ENCODE measurements around the gene LALBA.

LALBA gene

DNA sequence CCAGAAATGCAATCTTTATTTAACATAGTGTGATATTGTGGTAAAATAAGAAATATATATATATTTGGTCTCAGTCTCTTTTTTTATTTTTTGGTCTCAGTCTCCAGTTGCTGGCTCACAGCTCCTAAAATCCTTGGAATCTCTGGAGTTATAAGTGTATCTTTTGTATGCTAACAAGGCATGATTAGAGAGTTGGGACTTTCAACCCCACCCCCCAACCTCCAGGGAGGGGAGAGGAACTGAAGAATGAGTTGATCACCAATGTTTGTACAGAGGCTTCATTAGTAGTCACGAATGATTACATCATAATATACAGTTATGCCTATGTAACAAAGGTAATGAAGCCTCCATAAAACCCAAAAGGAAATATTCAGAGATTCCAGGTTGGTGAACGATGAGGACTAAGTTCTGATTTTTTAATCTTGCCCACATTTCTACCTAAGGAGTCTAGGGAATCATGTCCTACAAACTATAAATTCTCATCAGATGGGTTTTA is 22.8 kb upstream of the LALBA start:
- TF ChIP-seq, protein P1, sequence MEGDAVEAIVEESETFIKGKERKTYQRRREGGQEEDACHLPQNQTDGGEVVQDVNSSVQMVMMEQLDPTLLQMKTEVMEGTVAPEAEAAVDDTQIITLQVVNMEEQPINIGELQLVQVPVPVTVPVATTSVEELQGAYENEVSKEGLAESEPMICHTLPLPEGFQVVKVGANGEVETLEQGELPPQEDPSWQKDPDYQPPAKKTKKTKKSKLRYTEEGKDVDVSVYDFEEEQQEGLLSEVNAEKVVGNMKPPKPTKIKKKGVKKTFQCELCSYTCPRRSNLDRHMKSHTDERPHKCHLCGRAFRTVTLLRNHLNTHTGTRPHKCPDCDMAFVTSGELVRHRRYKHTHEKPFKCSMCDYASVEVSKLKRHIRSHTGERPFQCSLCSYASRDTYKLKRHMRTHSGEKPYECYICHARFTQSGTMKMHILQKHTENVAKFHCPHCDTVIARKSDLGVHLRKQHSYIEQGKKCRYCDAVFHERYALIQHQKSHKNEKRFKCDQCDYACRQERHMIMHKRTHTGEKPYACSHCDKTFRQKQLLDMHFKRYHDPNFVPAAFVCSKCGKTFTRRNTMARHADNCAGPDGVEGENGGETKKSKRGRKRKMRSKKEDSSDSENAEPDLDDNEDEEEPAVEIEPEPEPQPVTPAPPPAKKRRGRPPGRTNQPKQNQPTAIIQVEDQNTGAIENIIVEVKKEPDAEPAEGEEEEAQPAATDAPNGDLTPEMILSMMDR (conservative IDR thresholded peaks at IDR 0.05), result no peak
- H3K27ac ChIP-seq, result no peak overlapping the region

DNA sequence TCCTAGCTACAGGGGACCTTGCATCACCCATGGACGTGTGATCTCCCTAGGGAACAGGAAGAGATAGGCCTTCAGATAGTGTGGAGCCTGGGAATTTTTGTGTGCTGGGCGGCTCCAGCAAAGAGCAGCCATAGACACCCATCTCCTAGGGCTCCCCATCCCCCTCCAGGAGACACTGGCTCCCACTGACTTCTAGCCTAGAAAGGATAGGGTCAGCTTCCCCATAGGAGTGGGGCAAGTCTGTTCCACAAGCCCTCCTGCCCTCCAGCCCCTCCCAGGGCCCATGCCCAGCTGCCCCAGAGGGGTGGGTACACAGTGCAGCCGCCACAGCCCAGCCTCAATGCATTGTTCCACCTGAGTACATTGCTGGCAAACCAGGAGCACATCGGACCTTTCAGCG is 16.5 kb upstream of the LALBA start:
- H3K27ac ChIP-seq, result no peak overlapping the region
- TF ChIP-seq, protein P1 (conservative IDR thresholded peaks at IDR 0.05), result no peak

DNA sequence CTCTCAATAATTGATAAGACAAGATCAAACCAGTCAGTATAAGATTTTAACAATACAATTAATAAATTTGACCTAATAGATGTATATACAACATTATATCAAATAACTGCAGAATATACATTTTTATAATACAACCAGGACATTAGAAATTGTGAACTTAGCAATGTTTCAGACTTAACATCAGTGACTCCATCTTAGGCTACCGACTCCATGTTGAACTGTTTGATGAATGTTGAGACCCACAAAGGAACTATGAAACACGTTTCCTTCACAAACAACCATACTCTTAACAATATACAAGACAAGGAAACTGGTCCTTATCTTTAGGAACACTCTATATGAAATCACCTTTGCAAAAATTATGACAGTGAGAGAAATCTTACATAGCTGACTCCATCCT is 13.9 kb upstream of the LALBA start:
- TF ChIP-seq, protein P1 (conservative IDR thresholded peaks at IDR 0.05), result no peak
- H3K27ac ChIP-seq, result no peak overlapping the region

DNA sequence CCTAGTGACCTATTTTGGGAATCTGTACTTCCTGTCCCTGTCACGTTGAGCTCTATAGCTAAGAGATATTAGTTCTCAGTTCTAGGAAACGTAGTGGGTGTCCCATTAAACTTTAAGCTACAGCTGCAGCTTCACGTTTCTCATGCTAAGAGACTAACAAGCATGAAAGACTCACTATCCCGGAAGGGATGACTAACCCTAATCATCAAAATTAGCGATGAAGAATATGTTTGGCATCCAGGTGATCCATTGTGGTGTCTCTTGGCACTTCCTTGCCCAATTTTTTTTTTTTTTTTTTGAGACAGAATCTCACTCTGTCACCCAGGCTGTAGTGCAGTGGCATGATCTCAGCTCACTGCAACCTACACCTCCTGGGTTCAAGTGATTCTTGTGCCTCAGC is 11.0 kb upstream of the LALBA start:
- TF ChIP-seq, protein P1 (conservative IDR thresholded peaks at IDR 0.05), result no peak
- H3K27ac ChIP-seq, result no peak overlapping the region

DNA sequence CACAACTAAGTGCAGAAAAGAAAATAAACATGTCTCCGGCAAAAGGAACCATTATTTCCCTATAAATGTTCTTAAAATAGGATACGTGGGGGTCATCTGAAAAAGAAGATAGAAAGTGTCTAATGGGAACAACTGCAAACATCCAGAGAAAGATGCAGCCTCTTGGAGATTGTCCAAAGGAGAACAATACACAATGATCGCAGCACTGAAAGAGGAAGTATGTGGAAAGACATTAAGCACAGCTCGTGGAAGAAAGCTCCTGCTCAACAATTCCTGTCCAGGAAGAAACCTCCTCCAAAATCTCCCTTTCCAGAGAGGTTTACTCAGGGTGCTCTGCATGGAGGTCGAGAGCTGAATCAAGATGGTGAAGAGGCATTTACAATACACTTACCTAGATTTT is 2.5 kb upstream of the LALBA start:
- TF ChIP-seq, protein P1 (conservative IDR thresholded peaks at IDR 0.05), result no peak

DNA sequence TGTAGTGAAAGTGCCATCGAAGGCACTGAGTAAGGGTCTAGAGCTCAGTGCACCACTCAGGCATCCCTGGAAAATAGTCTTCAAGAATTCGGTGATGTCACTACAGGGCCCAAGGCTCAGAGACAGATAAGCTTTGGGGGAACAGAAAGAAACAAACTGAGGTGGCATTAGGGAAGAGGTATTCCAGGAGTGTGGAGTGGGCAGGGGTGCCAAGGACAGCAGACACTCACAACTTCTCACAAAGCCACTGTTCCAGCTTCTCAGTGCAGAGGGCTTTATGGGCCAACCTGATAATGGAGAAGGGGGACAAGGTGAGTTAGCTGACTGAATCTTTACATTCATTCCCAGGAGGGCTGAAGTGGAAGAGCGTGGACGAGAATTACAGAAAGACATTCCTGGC is 2.1 kb downstream of the LALBA start:
- no peak overlapping the region for H3K27ac ChIP-seq

More for the DNA sequence above, 2.5 kb upstream of the LALBA start:
- H3K27ac ChIP-seq, result no peak overlapping the region

DNA sequence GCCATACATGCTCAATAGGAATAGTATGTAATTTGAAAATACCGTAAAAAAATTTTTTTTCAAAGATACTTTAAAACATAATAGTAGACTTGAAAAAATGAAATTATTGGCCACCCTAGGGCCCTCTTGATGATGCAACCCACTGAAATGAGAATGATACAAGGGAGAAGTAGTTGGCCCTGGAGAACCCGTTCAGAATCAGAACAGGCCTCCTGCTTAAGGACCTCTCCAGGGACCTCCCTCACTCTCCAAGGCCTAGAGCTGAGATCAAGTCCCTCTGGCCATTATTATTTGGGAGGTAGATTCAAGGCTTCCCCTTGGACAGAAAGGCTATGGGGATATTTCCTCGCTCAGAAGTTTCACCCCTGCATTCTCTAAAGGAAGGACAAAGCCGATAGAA is 11.9 kb downstream of the LALBA start:
- TF ChIP-seq, protein P1 (conservative IDR thresholded peaks at IDR 0.05), result no peak
- H3K27ac ChIP-seq, result no peak overlapping the region

More for the DNA sequence above, 2.1 kb downstream of the LALBA start:
- TF ChIP-seq, protein P1 (conservative IDR thresholded peaks at IDR 0.05), result no peak
